HG02973 (cell line): ENCODE results near the gene C4BPA.
A peak's percentile ranks its signal among the peaks of the same experiment; 100 is the strongest.

Experiments
- ATAC-seq: cut with Tn5 transposase; IDR thresholded peaks from one replicate; pipeline ENCODE4 v1.9.1; 2021; ENCODE audit warnings: moderate library complexity; ENCODE audit not compliant: unreplicated experiment

The C4BPA gene

GRCh38 chr1:207077012-207077411, 27.0 kb upstream of the C4BPA start:
- no peak for ATAC-seq

GRCh38 chr1:207077470-207078377, 26.3 kb upstream of the C4BPA start:
- no peak for ATAC-seq

- no peak for ATAC-seq
These were observed 25.4 kb upstream of the C4BPA start for GRCh38 chr1:207078578-207079132.

GRCh38 chr1:207079706-207080241, 24.3 kb upstream of the C4BPA start:
- no peak for ATAC-seq

- ATAC-seq, result no peak
These were observed 22.9 kb upstream of the C4BPA start for GRCh38 chr1:207081088-207081487.

- no peak for ATAC-seq
These were observed 22.2 kb upstream of the C4BPA start for GRCh38 chr1:207081806-207082205.

GRCh38 chr1:207084232-207084631, 19.8 kb upstream of the C4BPA start:
- ATAC-seq, result no peak

- ATAC-seq, result no peak
These were observed 19.3 kb upstream of the C4BPA start for GRCh38 chr1:207084701-207085180.

- ATAC-seq, result no peak
These were observed 18.1 kb upstream of the C4BPA start for GRCh38 chr1:207085887-207086286.

GRCh38 chr1:207088161-207088560, 15.9 kb upstream of the C4BPA start:
- ATAC-seq, result no peak

- no peak for ATAC-seq
These were observed 15.1 kb upstream of the C4BPA start, which contains the start of gene C4BPB for GRCh38 chr1:207088701-207089626. TSS of gene C4BPB (plus strand) at chr1:207088860. CDS start at chr1:207089532, 672 bp downstream.

GRCh38 chr1:207089627-207090355, 14.2 kb upstream of the C4BPA start:
- ATAC-seq, result no peak

GRCh38 chr1:207091200-207091908, 12.7 kb upstream of the C4BPA start:
- ATAC-seq, result no peak

- no peak for ATAC-seq
These were observed 10.1 kb upstream of the C4BPA start for GRCh38 chr1:207093944-207094343.

GRCh38 chr1:207097871-207098324, 6.1 kb upstream of the C4BPA start:
- peak; percentile 85 for ATAC-seq

GRCh38 chr1:207101720-207102119, 2.3 kb upstream of the C4BPA start:
- no peak for ATAC-seq

- ATAC-seq, result no peak
These were observed 1.9 kb upstream of the C4BPA start for GRCh38 chr1:207102146-207102545.

- no peak for ATAC-seq
These were observed 1.4 kb upstream of the C4BPA start for GRCh38 chr1:207102659-207103058.

- no peak for ATAC-seq
These were observed 5.0 kb downstream of the C4BPA start for GRCh38 chr1:207109004-207109403.
